OCI-LY7 (cell line): Measurements from ENCODE around the gene SHMT1. TPM values are rescaled to one million over a fixed set of nuclear protein-coding genes. Genes with fewer than 3 reads are reported as not detected.
A peak's percentile ranks its signal among the peaks of the same experiment; 100 is the strongest.
"Not testable (repeated sequence)": the region's sequence is repeated elsewhere in the genome, so short reads cannot be mapped to it uniquely, and the experiment has no call there.

ENCODE experiments used
- BruUV-seq: library from RNA; stranded (reverse); fragments of 400-500 nt; replicated peaks from 2 replicates; lab custom pipeline; 2021; lab: Mats Ljungman, UMichigan
- CTCF ChIA-PET: fragments of 300-600 bp; sonication (Branson Sonifier 250); formaldehyde crosslinking; loops from one replicate; lab custom pipeline; 2022; ENCODE audit warnings: antibody characterized with exemption; ENCODE audit not compliant: unreplicated experiment; lab: Charles Lee
- POLR2A ChIA-PET: fragments of 300-600 bp; sonication (Branson Sonifier 250); formaldehyde crosslinking; loops from one replicate; lab custom pipeline; 2022; ENCODE audit warnings: antibody characterized with exemption; lab: Charles Lee
- DNase-seq: peaks from one replicate; pipeline ENCODE4 v3.0.0-alpha.2; 2015; ENCODE audit warnings: low spot score
- H2AFZ ChIP-seq: fragments of 200-600 bp; sonication (generic), shearing (Covaris generic); 2 replicates; pipeline ENCODE4 v1.6.1; 2014; ENCODE audit warnings: mild to moderate bottlenecking, antibody characterized with exemption, low read length, moderate library complexity
- H3K27ac ChIP-seq: fragments of 200-600 bp; sonication (generic); 2 replicates; pipeline ENCODE4 v1.5.1; 2014; ENCODE audit warnings: mixed run types, low read depth, mild to moderate bottlenecking, moderate library complexity, low read length, inconsistent platforms; ENCODE audit not compliant: poor library complexity, severe bottlenecking
- H3K36me3 ChIP-seq: fragments of 200-600 bp; sonication (generic); 2 replicates; pipeline ENCODE4 v1.6.1; 2014; ENCODE audit warnings: mild to moderate bottlenecking, antibody characterized with exemption, low read length, moderate library complexity, mixed read lengths; ENCODE audit not compliant: insufficient read depth
- H3K4me1 ChIP-seq: fragments of 200-600 bp; sonication (generic); 2 replicates; pipeline ENCODE4 v1.5.1; 2014; ENCODE audit warnings: mild to moderate bottlenecking, low read length; ENCODE audit not compliant: insufficient read depth, poor library complexity, severe bottlenecking
- H3K4me2 ChIP-seq: fragments of 200-600 bp; sonication (generic); 2 replicates; pipeline ENCODE4 v1.6.1; 2014; ENCODE audit warnings: mild to moderate bottlenecking, low read length
- H3K4me3 ChIP-seq: fragments of 200-600 bp; sonication (generic); 2 replicates; pipeline ENCODE4 v1.5.1; 2014; ENCODE audit warnings: mild to moderate bottlenecking, low read depth, low read length; ENCODE audit not compliant: poor library complexity, severe bottlenecking
- H3K79me2 ChIP-seq: fragments of 200-600 bp; sonication (generic); 2 replicates; pipeline ENCODE4 v1.6.1; 2016; ENCODE audit warnings: low read depth, mild to moderate bottlenecking, low read length, moderate library complexity, mixed read lengths; ENCODE audit not compliant: insufficient read depth
- H3K9me2 ChIP-seq: fragments of 200-600 bp; sonication (generic); 2 replicates; pipeline ENCODE4 v1.6.1; 2016; ENCODE audit warnings: mild to moderate bottlenecking, low read length, mixed read lengths; ENCODE audit not compliant: insufficient read depth
- H3K9me3 ChIP-seq: fragments of 200-600 bp; sonication (generic); 2 replicates; pipeline ENCODE4 v1.6.1; 2014; ENCODE audit warnings: mild to moderate bottlenecking, mixed run types, low read length, mixed read lengths
- H4K20me1 ChIP-seq: fragments of 200-600 bp; sonication (generic); 2 replicates; pipeline ENCODE4 v1.6.1; 2014; ENCODE audit warnings: mild to moderate bottlenecking, antibody characterized with exemption, low read length, moderate library complexity, mixed read lengths; ENCODE audit not compliant: insufficient read depth
- CTCF ChIP-seq: fragments of 200-600 bp; sonication (generic); conservative IDR thresholded peaks from 2 replicates; pipeline ENCODE4 v1.5.1; 2014; ENCODE audit warnings: mild to moderate bottlenecking, antibody characterized with exemption, low read length, moderate library complexity, mixed read lengths
- EZH2phosphoT487 ChIP-seq: fragments of 200-600 bp; sonication (generic); IDR thresholded peaks from 2 replicates; pipeline ENCODE4 v1.6.1; 2018; ENCODE audit warnings: low read depth, borderline replicate concordance, mild to moderate bottlenecking, mixed run types, antibody characterized with exemption, low read length, moderate library complexity, mixed read lengths
- intact Hi-C: fragments of 100-400 bp; cut with micrococcal nuclease; formaldehyde crosslinking; loops from one replicate; pipeline ENCODE4 v1.10.0; 2022; ENCODE audit not compliant: unreplicated experiment
- total RNA-seq, 2 experiments: library from RNA; depleted of rRNA in 1 of 2; stranded (reverse); fragments of >200 nt in 1 of 2; shearing (Covaris generic) in 1 of 2; gene quantifications; 2 replicates each; pipeline ENCODE4 v1.2.3, GENCODE V29; 2014 to 2022

SHMT1 gene
- total RNA-seq, 2 experiments from 2014 or later: 66.5 to 101 TPM

DNA sequence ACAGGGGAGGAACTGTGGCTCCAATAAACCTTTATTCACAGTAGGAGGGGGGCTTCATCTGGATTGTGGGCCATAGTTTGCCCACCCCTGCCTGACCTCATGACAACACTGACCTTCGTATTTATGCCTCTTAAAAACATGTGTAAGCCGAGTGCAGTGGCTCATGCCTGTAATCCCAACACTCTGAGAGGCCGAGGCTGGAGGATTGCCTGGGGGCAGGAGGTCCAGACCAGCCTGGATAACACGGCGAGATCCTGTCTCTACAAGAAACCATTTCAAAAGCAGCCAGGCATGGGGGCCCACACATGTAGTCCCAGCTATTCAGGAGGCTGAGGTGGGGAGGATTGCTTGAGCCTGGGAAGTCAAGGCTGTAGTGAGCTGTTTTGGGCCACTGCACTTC is 24.2 kb upstream of the SHMT1 start:
- H3K4me3 ChIP-seq, H3K9me2 ChIP-seq, H4K20me1 ChIP-seq, H3K4me1 ChIP-seq, BruUV-seq, H3K36me3 ChIP-seq, DNase-seq, H3K9me3 ChIP-seq, H2AFZ ChIP-seq, POLR2A ChIA-PET, intact Hi-C loops, H3K79me2 ChIP-seq, H3K27ac ChIP-seq, H3K4me2 ChIP-seq, CTCF ChIA-PET: not testable (repeated sequence)

DNA sequence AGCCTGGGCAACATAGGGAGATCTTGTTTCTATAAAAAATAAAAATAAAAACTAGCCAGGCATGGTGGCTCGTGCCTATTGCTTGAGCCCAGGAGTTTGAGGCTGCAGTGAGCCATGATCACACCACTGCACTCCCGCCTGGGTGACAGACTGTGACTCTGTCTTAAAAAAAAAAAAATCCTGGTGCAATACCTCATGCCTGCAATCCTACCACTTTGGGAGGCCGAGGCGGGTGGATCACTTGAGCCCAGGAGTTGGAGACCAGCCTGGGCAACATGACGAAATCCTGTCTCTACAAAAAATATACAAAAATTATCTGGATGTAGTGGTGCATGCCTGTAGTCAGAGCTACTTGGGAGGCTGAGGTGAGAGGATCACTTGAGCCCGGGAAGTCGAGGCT is 20.9 kb upstream of the SHMT1 start:
- H3K27ac ChIP-seq, DNase-seq, H2AFZ ChIP-seq, BruUV-seq, H4K20me1 ChIP-seq, H3K4me3 ChIP-seq, H3K9me3 ChIP-seq, H3K9me2 ChIP-seq, H3K36me3 ChIP-seq, POLR2A ChIA-PET, CTCF ChIA-PET, intact Hi-C loops, H3K79me2 ChIP-seq, H3K4me2 ChIP-seq, H3K4me1 ChIP-seq: not testable (repeated sequence)

DNA sequence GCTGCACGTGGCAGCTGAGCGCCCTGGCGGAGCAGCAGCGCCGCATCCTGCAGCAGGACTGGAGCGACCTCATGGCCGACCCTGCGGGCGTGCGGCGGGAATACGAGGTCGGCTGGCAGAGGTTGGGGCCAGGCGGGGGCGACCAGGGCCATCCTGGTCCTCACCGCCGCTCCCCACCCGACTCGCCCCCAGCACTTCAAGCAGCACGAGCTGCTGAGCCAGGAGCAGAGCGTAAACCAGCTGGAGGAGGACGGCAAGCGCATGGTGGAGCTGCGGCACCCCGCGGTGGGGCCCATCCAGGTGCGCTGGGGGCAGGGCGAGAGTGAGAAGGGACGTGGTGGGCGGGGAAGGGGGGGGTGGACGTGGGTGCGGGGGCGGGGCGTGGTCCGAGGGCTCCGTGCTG is 19.7 kb upstream of the SHMT1 start:
- BruUV-seq, H4K20me1 ChIP-seq, CTCF ChIA-PET, H3K27ac ChIP-seq, intact Hi-C loops, H3K36me3 ChIP-seq, H3K9me2 ChIP-seq, H2AFZ ChIP-seq, H3K4me3 ChIP-seq, H3K79me2 ChIP-seq, H3K4me1 ChIP-seq, H3K9me3 ChIP-seq: not testable (repeated sequence)
- 0 out of 2 replicates have a peak overlapping the region, but pooled peaks have one; percentile 5 for H3K4me2 ChIP-seq
- POLR2A ChIA-PET: interaction anchor here (0.6 kb wide), 1 partner anchor 22 kb away, joined by 4 read pairs; no protein-coding TSS in a partner anchor
- peak; percentile 8 for DNase-seq

DNA sequence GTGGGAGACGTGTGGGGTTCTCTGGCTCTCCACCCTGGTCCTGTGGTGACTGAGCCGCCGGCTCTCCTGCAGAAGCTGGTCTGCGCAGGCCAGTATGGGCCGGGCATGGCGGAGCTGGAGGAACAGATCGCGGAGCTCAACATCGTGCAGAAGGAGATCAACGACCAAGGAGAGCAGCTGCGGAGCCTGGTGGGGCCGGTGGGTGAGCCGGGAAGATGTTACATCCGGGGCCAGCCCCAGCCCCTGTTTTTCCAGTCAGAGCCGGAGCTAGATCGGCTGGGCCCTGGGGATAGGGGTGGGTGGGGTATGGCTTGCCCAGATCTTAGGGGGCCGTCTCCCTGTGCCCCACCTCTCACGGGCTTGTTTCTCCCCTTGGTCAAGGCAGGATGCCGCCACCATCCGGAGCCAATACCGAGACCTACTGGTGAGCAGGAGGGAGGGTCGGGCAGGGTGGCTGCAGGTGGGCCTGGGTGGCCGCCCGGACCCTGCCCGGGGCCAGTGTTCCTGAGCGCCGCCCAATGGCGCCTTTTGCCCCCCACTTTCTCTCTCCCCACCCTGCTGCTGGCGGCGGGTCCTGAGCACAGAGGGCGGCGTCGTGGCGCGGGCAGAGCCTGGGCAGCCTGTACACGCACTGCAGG is 19.2 kb upstream of the SHMT1 start:
- DNase-seq: no peak
- Histone ChIP-seq H3K4me2 (0 out of 2 replicates have a peak overlapping the region, but pooled peaks have one; percentile 5), H4K20me1 (no peaks in the 10 kb centered on the region), H3K27ac (no peak overlapping the region), H3K36me3 (no peaks in the 10 kb centered on the region), H2AFZ (no peak overlapping the region), H3K79me2 (no peaks in the 10 kb centered on the region), H3K4me1 (no peaks in the 10 kb centered on the region), H3K9me2 (no peaks in the 10 kb centered on the region), H3K4me3 (no peak overlapping the region), H3K9me3 (no peaks in the 10 kb centered on the region)
- intact Hi-C loops: no loop called here
- ChIA-PET CTCF (no interaction called here), POLR2A (interaction anchor here (0.6 kb wide), 1 partner anchor 21 kb away, joined by 4 read pairs; no protein-coding TSS in a partner anchor)
- BruUV-seq: no TSS peak
- TF ChIP-seq CTCF (no peak), EZH2phosphoT487 (no peak)
